ENCODE measurements around the gene DDX24.

The DDX24 gene

DNA sequence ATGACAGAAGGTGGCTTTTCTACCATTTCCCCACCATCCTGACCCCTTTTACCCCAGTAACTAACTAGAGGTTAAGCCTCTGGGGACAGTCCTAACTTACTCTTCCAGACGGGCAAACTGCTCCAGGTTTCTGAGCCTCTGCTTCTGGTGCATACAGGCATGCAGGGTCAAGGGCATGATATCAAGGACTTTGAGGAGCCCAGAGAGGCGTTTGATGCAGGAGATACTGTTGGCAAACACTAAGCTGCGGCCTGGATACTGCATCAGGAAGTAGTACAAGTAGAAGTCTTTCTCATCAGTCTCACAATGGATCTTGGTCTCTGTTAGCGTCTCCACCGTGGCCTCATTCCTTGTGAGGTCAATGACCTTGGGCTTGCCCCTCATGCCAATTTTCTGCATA is 21.0 kb downstream of the DDX24 start:
- TF ChIP-seq, protein P1, sequence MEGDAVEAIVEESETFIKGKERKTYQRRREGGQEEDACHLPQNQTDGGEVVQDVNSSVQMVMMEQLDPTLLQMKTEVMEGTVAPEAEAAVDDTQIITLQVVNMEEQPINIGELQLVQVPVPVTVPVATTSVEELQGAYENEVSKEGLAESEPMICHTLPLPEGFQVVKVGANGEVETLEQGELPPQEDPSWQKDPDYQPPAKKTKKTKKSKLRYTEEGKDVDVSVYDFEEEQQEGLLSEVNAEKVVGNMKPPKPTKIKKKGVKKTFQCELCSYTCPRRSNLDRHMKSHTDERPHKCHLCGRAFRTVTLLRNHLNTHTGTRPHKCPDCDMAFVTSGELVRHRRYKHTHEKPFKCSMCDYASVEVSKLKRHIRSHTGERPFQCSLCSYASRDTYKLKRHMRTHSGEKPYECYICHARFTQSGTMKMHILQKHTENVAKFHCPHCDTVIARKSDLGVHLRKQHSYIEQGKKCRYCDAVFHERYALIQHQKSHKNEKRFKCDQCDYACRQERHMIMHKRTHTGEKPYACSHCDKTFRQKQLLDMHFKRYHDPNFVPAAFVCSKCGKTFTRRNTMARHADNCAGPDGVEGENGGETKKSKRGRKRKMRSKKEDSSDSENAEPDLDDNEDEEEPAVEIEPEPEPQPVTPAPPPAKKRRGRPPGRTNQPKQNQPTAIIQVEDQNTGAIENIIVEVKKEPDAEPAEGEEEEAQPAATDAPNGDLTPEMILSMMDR (IDR thresholded peaks at IDR 0.05) = no peak
- no peak for TF ChIP-seq ZFX (IDR thresholded peaks at IDR 0.05; ENCODE audit: borderline replicate concordance)
- no peak overlapping the region for H3K27ac ChIP-seq

DNA sequence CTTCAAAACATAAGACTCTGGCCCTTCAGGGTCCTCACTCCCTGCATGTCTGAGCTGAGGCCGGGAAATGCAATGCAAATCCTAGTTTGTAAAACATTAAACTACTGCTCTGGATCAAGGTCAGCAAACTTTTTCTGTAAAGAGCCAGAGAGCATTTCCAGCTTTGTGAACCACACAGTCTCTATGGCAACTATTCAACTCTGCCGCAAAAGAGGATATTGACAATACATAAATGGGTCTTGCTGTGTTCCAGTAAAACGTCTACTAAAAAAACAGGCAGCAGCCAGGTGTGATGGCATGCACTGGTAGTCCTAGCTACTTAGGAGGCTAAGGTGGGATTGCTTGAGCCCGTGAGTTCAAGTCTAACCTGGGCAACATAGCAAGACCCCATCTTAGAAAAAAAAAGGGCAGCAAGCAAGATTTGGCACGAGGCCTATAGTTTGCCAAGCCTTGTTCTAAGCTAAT is 22.3 kb downstream of the DDX24 start:
- TF ChIP-seq ZFX (IDR thresholded peaks at IDR 0.05; ENCODE audit: borderline replicate concordance) = no peak
- TF ChIP-seq, protein P1 (IDR thresholded peaks at IDR 0.05) = no peak
- H3K27ac ChIP-seq = no peak overlapping the region

DNA sequence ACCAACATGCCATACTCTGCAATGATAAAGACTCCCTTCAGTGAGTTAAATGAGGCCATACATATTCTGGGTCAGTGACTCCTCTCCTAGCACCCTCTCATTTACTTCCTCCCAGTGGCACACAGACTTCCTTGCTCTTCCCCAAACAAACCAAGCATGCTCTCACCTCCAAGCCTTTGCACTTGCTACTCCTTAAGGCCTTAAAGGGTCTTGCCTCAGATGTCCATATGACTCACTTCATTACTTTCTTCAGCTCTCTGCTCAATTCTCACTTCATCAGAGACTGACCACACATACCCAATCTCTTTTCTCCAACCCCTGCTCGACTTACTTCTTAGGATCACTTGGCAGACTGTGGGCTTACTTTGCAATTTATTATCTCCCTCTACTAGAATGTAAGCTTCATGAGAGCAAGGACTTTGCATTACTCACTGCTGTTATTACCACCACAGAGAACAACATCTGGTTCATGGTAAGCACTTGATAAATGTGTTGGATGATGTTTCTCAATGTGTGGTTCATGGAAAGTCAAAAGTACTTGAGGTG is 22.8 kb downstream of the DDX24 start:
- H3K27ac ChIP-seq = no peak overlapping the region
- TF ChIP-seq ZFX (IDR thresholded peaks at IDR 0.05; ENCODE audit: borderline replicate concordance) = no peak
- TF ChIP-seq, protein P1 (IDR thresholded peaks at IDR 0.05) = no peak

DNA sequence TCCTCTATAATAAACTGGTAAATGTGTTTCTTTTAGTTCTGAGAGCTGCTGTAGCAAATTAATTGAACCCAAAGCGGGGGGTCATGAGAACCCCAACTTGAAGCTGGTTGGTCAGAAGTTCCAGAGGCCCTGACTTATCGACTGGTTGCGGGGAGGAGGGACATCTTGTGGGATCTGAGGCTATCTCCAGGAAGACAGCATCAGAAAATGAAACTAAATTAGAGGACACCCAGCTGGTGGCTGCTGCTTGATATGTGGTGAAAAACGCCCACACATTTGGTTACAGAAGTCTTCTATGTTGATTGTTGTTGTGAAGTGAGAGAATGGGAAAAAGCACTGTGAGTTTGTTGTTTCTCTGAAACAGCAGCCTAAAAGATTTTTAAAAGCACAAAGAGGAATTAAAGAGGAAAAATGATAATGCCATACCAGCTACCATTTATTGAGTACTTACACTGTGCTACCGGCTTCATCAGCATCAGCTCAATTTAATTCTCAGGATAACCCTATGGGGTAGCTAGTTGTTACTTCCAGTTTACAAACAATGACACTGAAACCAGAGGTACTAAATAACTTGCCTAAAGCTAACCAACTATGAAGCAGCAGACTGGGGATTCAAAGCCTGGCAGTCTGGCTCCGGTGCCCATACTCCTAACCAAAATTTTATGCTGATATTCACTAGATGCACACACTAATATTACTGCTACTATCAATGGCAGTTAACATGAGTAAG is 24.3 kb downstream of the DDX24 start:
- H3K27ac ChIP-seq = no peak overlapping the region
- TF ChIP-seq, protein P1 (IDR thresholded peaks at IDR 0.05) = no peak
- no peak for TF ChIP-seq ZFX (IDR thresholded peaks at IDR 0.05; ENCODE audit: borderline replicate concordance)

DNA sequence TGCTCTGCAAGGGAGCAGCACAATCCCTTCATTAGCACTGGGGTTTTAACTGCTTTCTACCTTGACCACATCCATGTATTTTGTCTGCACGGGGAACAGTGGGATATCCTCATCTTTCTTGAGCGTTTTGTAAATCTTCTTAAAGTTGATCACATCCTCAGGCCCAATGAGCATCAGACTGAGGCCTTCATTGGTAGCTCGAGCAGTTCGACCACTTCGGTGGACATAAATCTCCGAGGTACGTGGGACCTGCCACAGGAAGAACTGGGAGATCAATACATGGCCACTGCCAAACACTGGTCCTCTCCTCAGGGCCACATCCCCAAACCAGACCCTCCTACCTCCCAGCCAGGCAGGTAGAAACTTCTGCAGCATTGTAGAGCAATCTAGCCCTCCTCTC is 26.1 kb downstream of the DDX24 start:
- TF ChIP-seq, protein P1 (IDR thresholded peaks at IDR 0.05) = no peak
- H3K27ac ChIP-seq = no peak overlapping the region

DNA sequence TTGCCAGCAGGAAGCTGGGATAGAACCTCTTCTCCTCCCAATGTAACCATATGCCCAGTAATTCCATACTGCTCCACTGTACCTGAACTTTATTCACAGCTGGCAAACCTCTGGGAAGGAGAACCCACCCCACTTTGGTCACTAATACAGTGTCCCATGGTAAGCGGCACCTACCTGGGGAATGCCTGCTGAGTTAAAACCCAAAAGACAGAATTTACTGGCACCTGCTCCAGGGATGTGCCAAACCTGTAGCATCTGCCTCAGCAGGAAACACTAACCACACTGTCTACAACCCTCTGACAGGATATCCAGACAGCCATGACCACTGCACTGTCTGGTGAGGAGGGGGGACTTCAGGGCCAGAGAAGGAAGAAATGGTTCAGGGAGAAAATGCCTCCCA is 26.6 kb downstream of the DDX24 start:
- TF ChIP-seq, protein P1 (IDR thresholded peaks at IDR 0.05) = no peak
- TF ChIP-seq ZFX (IDR thresholded peaks at IDR 0.05; ENCODE audit: borderline replicate concordance) = no peak
- H3K27ac ChIP-seq = no peak overlapping the region

DNA sequence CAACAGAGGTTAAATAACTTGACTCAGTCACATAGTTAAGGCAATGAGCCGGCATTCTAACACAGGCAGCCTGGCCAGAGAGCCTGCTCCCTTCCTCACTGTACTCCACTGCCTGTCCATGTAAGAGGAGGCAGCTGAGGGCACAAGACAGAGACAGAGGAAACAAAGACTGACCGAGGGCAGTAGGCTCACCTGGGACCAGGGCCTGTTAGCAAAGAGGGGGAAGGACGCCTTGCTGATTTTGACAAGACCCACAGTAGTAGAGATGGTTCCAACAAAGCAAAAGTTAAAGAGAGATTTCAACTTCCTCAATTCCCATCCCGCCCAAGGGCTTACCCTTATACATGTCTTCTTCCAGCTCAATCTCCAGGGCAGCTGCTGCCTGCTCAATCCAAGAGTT is 28.3 kb downstream of the DDX24 start:
- TF ChIP-seq ZFX (IDR thresholded peaks at IDR 0.05; ENCODE audit: borderline replicate concordance) = no peak
- TF ChIP-seq, protein P1 (IDR thresholded peaks at IDR 0.05) = no peak
- H3K27ac ChIP-seq = no peak overlapping the region
